Measurements from ENCODE around the gene RPS15A. TPM values are rescaled to one million over a fixed set of nuclear protein-coding genes. Genes with fewer than 3 reads are reported as not detected.

The RPS15A gene
- polyA plus RNA-seq, 3 donors: 1,209 to 2,855 (median 1,397) TPM

- no peak overlapping the region for H3K4me3 Mint-ChIP-seq
- H3K27me3 Mint-ChIP-seq (ENCODE audit: low read depth in 3 of 3): no peaks in the 10 kb centered on the region
- TF ChIP-seq CTCF (IDR thresholded peaks at IDR 0.05): no peak
- H3K36me3 Mint-ChIP-seq: peaks cover 83 to 90% of the 10 kb centered on the region in 2 donors
- peaks cover 0 to 11% (median 3%) of the 10 kb centered on the region in 7 donors for H3K9me3 Mint-ChIP-seq
- Histone ChIP-seq H3K9ac (ENCODE audit: insufficient read depth, low read length, poor library complexity, severe bottlenecking) (no peak overlapping the region), H3K27me3 (ENCODE audit: control insufficient read depth in 2 of 2, insufficient read depth in 2 of 2, low read length in 2 of 2) (no peaks in the 10 kb centered on the region), H3K4me1 (ENCODE audit: control insufficient read depth in 1 of 2, insufficient read depth in 2 of 2, low read length in 2 of 2) (no peaks in the 10 kb centered on the region), H2AFZ (ENCODE audit: insufficient read depth, low read depth, low read length, poor library complexity, severe bottlenecking) (no peak overlapping the region), H3K27ac (ENCODE audit: low read depth in 1 of 2, low read length in 2 of 2) (peak overlapping the region in 1 of 2 donors; percentile 55), H3K4me2 (replicated peaks; ENCODE audit: extremely low read depth, low read length, poor library complexity, severe bottlenecking) (no peak overlapping the region), H3K79me2 (ENCODE audit: insufficient read depth, low read length) (no peaks in the 10 kb centered on the region), H4K20me1 (ENCODE audit: insufficient read depth, low read length) (peaks cover 14% of the 10 kb centered on the region), H3K36me3 (replicated peaks in 1 of 2; ENCODE audit: control insufficient read depth in 1 of 2, insufficient read depth in 2 of 2, low read length in 2 of 2) (peaks cover 95 to 96% of the 10 kb centered on the region in 2 donors), H3K4me3 (replicated peaks in 1 of 3; ENCODE audit: low read depth in 2 of 3, low read length in 3 of 3) (no peak overlapping the region), H3K9me3 (replicated peaks in 1 of 2; ENCODE audit: control insufficient read depth in 1 of 2, insufficient read depth in 1 of 2, low read length in 2 of 2) (peaks cover 10 to 15% of the 10 kb centered on the region in 2 donors)
- peak overlapping the region in 4 of 7 donors; percentile 30 to 77 (median 48) for H3K27ac Mint-ChIP-seq
- H3K4me1 Mint-ChIP-seq: no peaks in the 10 kb centered on the region
- no peak for DNase-seq
- no CpG with 5 or more reads among the region's 4 CpGs for WGBS (ENCODE audit: insufficient coverage)
- intact Hi-C loops (cut with micrococcal nuclease): no loop called here
These were observed 44.7 kb upstream of the RPS15A start for GRCh38 chr16:18834864-18835263.

- no peak overlapping the region for H3K4me3 Mint-ChIP-seq
- peaks cover 10 to 15% of the 10 kb centered on the region in 2 donors for H3K9me3 ChIP-seq (replicated peaks in 1 of 2; ENCODE audit: control insufficient read depth in 1 of 2, insufficient read depth in 1 of 2, low read length in 2 of 2)
- H2AFZ ChIP-seq (ENCODE audit: insufficient read depth, low read depth, low read length, poor library complexity, severe bottlenecking): no peak overlapping the region
- no peaks in the 10 kb centered on the region for H3K79me2 ChIP-seq (ENCODE audit: insufficient read depth, low read length)
- no peak overlapping the region for H3K9ac ChIP-seq (ENCODE audit: insufficient read depth, low read length, poor library complexity, severe bottlenecking)
- H3K36me3 ChIP-seq (replicated peaks in 1 of 2; ENCODE audit: control insufficient read depth in 1 of 2, insufficient read depth in 2 of 2, low read length in 2 of 2): peaks cover 95 to 97% of the 10 kb centered on the region in 2 donors
- intact Hi-C loops (cut with micrococcal nuclease): no loop called here
- H3K4me2 ChIP-seq (replicated peaks; ENCODE audit: extremely low read depth, low read length, poor library complexity, severe bottlenecking): no peak overlapping the region
- no peak for TF ChIP-seq CTCF (IDR thresholded peaks at IDR 0.05)
- H4K20me1 ChIP-seq (ENCODE audit: insufficient read depth, low read length): peaks cover 14% of the 10 kb centered on the region
- no peaks in the 10 kb centered on the region for H3K4me1 ChIP-seq (ENCODE audit: control insufficient read depth in 1 of 2, insufficient read depth in 2 of 2, low read length in 2 of 2)
- no peaks in the 10 kb centered on the region for H3K4me1 Mint-ChIP-seq
- peak overlapping the region in 1 of 2 donors; percentile 55 for H3K27ac ChIP-seq (ENCODE audit: low read depth in 1 of 2, low read length in 2 of 2)
- H3K36me3 Mint-ChIP-seq: peaks cover 83 to 90% of the 10 kb centered on the region in 2 donors
- DNase-seq: no peak
- H3K27ac Mint-ChIP-seq: peak overlapping the region in 3 of 7 donors; percentile 27 to 65 (median 58)
- WGBS (ENCODE audit: insufficient coverage): 89% methylated on average over 4 of the region's 9 CpGs
- H3K9me3 Mint-ChIP-seq: peaks cover 0 to 11% (median 3%) of the 10 kb centered on the region in 7 donors
- H3K27me3 ChIP-seq (ENCODE audit: control insufficient read depth in 2 of 2, insufficient read depth in 2 of 2, low read length in 2 of 2): no peaks in the 10 kb centered on the region
- no peaks in the 10 kb centered on the region for H3K27me3 Mint-ChIP-seq (ENCODE audit: low read depth in 3 of 3)
- no peak overlapping the region for H3K4me3 ChIP-seq (replicated peaks in 1 of 3; ENCODE audit: low read depth in 2 of 3, low read length in 3 of 3)
These were observed 43.8 kb upstream of the RPS15A start for GRCh38 chr16:18833707-18834505.
